HepG2 (cell line): ENCODE results near the gene TMEM223. TPM values are rescaled to one million over a fixed set of nuclear protein-coding genes. Genes with fewer than 3 reads are reported as not detected.

Experiments
- FOSL1 ChIP-seq: sonication (generic); formaldehyde crosslinking; IDR thresholded peaks from 2 replicates; pipeline ENCODE4 v1.9.0; 2021; ENCODE audit warnings: missing genetic modification reagents, borderline replicate concordance
- ISL2 ChIP-seq: sonication (generic); formaldehyde crosslinking; IDR thresholded peaks from 2 replicates; pipeline ENCODE4 v1.5.0; 2020; ENCODE audit warnings: missing genetic modification reagents
- JARID2 ChIP-seq: sonication (generic); formaldehyde crosslinking; IDR thresholded peaks from 2 replicates; pipeline ENCODE4 v1.8.1; 2023; ENCODE audit warnings: missing genetic modification reagents, inconsistent platforms; ENCODE audit not compliant: insufficient replicate concordance
- MED8 ChIP-seq: sonication (generic); formaldehyde crosslinking; IDR thresholded peaks from 2 replicates; pipeline ENCODE4 v1.8.1; 2023; ENCODE audit warnings: mild to moderate bottlenecking, missing genetic modification reagents; ENCODE audit not compliant: insufficient replicate concordance
- MXD4 ChIP-seq: IDR thresholded peaks from 2 replicates; pipeline ENCODE4 v1.6.1; 2016; ENCODE audit warnings: mild to moderate bottlenecking, missing biosample characterization, missing genetic modification reagents
- NKX3-1 ChIP-seq: sonication (generic); formaldehyde crosslinking; IDR thresholded peaks from 2 replicates; pipeline ENCODE4 v1.5.0; 2020; ENCODE audit warnings: missing genetic modification reagents
- PITX1 ChIP-seq: sonication (generic); formaldehyde crosslinking; IDR thresholded peaks from 2 replicates; pipeline ENCODE4 v1.5.1; 2020; ENCODE audit warnings: mild to moderate bottlenecking, missing genetic modification reagents
- SMAD3 ChIP-seq: sonication (generic); formaldehyde crosslinking; IDR thresholded peaks from 2 replicates; pipeline ENCODE4 v1.4.0; 2020; ENCODE audit warnings: missing genetic modification reagents
- SMARCE1 ChIP-seq: fragments of 450-650 bp; IDR thresholded peaks from 2 replicates; pipeline ENCODE4 v1.6.1; 2017; ENCODE audit warnings: borderline replicate concordance
- SNAPC2 ChIP-seq: sonication (generic); formaldehyde crosslinking; IDR thresholded peaks from 2 replicates; pipeline ENCODE4 v1.8.1; 2022; ENCODE audit warnings: mild to moderate bottlenecking, missing genetic modification reagents
- SPEN ChIP-seq: sonication (generic); formaldehyde crosslinking; IDR thresholded peaks from 2 replicates; pipeline ENCODE4 v1.5.1; 2020; ENCODE audit warnings: low read depth, mild to moderate bottlenecking, missing genetic modification reagents
- STAT5B ChIP-seq: sonication (generic); formaldehyde crosslinking; IDR thresholded peaks from 2 replicates; pipeline ENCODE4 v1.4.0; 2020; ENCODE audit warnings: missing genetic modification reagents
- TEAD2 ChIP-seq: sonication (generic); formaldehyde crosslinking; IDR thresholded peaks from 2 replicates; pipeline ENCODE4 v1.9.0; 2021; ENCODE audit warnings: missing genetic modification reagents
- ZNF20 ChIP-seq: sonication (generic); formaldehyde crosslinking; IDR thresholded peaks from 2 replicates; pipeline ENCODE4 v1.4.0; 2020; ENCODE audit warnings: mild to moderate bottlenecking, moderate library complexity, missing genetic modification reagents
- ZNF616 ChIP-seq: sonication (generic); formaldehyde crosslinking; IDR thresholded peaks from 2 replicates; pipeline ENCODE4 v1.5.0; 2020; ENCODE audit warnings: low read depth, mild to moderate bottlenecking, missing genetic modification reagents
- ZNF629 ChIP-seq: sonication (generic); formaldehyde crosslinking; conservative IDR thresholded peaks from 2 replicates; pipeline ENCODE4 v1.5.0; 2020; ENCODE audit warnings: missing genetic modification reagents
- ZNF644 ChIP-seq: IDR thresholded peaks from 2 replicates; pipeline ENCODE4 v1.6.1; 2016; ENCODE audit warnings: low read depth
- polyA plus RNA-seq, 8 experiments: library from polyadenylated mRNA; depleted of rRNA in 3 of 8; stranded (reverse) in 7 of 8; unstranded in 1 of 8; fragments of >200 nt; fragmentation: Illumina TruSeq in 4 of 8; extraction: Trizol in 4 of 8; gene quantifications; 2 replicates each; pipeline versions ENCODE4 v1.2.1 to v1.2.3, GENCODE V29; 2011 to 2016; ENCODE audit warnings: low read depth in 4 of 8, missing spikeins in 1 of 8, mixed read lengths in 1 of 8; ENCODE audit not compliant: insufficient read depth in 1 of 8
- total RNA-seq, 5 experiments: library from RNA; depleted of rRNA; stranded (reverse); fragments of >200 nt; fragmentation: Illumina TruSeq; extraction: Trizol; gene quantifications; 2 replicates each; pipeline ENCODE4 v1.2.3, GENCODE V29; 2016; ENCODE audit warnings: low read depth in 1 of 5
- TF ChIP-seq, protein P1 (sequence below): sonication (generic); formaldehyde crosslinking; IDR thresholded peaks from 2 replicates; pipeline ENCODE4 v1.5.1; 2020; ENCODE audit warnings: mild to moderate bottlenecking, missing genetic modification reagents, moderate library complexity
- TF ChIP-seq, protein P2 (sequence below): sonication (generic); formaldehyde crosslinking; IDR thresholded peaks from 2 replicates; pipeline ENCODE4 v1.5.0; 2020; ENCODE audit warnings: mild to moderate bottlenecking, missing genetic modification reagents, borderline replicate concordance
- TF ChIP-seq, protein P3 (sequence below): sonication (generic); formaldehyde crosslinking; IDR thresholded peaks from 2 replicates; pipeline ENCODE4 v1.4.0; 2020; ENCODE audit warnings: mild to moderate bottlenecking, missing genetic modification reagents
- TF ChIP-seq, protein P4 (sequence below): sonication (generic); formaldehyde crosslinking; IDR thresholded peaks from 2 replicates; pipeline ENCODE4 v1.4.0; 2020; ENCODE audit warnings: missing genetic modification reagents, borderline replicate concordance

Gene TMEM223
- total and polyA plus RNA-seq, 2 of the 13 experiments (the other 11 are each of a cell fraction or from before 2014, with no cell fraction given): 19.5 to 24.9 TPM

DNA sequence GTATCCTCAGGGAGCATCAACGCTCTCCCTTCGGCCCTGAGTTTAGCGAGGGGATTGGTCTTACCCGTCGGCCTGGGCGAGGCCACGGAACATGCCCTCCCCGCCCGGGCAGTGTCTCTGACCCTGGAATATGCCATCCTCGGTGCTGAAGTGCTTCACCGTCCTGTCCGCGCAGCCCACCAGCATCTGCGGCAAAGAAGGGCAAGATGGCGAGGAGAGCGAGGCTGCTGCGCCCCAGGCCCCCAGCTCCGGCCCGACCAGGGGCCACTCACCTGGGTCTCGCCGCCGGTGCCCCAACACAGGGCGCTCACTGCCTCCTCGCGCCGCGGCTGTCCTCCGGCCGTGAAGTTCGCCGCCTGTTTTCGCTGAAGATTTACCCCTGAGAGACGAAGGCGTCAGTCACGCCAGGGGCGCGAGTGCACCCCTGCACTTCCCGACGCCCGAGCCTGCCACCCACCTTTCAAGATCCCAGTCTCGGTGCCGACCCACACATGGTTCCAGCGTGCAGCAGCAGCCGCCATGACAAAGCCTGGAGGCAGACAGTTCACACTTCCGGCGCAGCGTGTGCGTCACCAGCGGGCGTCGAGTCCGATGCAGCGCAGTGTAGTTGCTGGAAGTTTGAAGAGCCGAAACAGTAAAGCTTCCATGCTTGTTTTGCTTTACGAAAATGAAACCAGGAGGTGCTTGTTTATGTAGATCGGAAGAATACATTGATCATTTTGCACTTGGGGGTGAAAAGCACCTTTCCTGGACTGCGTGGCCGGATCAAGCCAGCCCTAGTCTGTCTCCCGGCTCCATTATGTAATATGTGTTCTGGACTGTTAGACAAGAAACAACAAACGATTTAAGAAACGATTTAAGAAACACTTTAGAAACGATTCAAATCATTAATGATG lies 47.5 kb upstream of the TMEM223 start, which contains the start of gene WDR74 (continued):
- TF ChIP-seq SMAD3 (CRISPR knock-in tag) (peak; percentile 82), STAT5B (CRISPR knock-in tag) (peak; percentile 61; the same call in 1 of the 2 replicates), TEAD2 (CRISPR knock-in tag) (no peak), SMARCE1 (no peak), ISL2 (peak; percentile 69), ZNF629 (CRISPR knock-in tag) (no peak; the same call in 1 of the 2 replicates), SPEN (peak; percentile 94), JARID2 (CRISPR knock-in tag) (no peak), PITX1 (CRISPR knock-in tag) (peak; percentile 75), SNAPC2 (CRISPR knock-in tag) (no peak), MXD4 (CRISPR knock-in tag) (peak; percentile 99), MED8 (peak; percentile 88), FOSL1 (CRISPR knock-in tag) (no peak), ZNF644 (no peak), NKX3-1 (peak; percentile 82), ZNF20 (no peak), ZNF616 (CRISPR knock-in tag) (peak; percentile 70; the same call in 1 of the 2 replicates)
- TF ChIP-seq, protein P1, sequence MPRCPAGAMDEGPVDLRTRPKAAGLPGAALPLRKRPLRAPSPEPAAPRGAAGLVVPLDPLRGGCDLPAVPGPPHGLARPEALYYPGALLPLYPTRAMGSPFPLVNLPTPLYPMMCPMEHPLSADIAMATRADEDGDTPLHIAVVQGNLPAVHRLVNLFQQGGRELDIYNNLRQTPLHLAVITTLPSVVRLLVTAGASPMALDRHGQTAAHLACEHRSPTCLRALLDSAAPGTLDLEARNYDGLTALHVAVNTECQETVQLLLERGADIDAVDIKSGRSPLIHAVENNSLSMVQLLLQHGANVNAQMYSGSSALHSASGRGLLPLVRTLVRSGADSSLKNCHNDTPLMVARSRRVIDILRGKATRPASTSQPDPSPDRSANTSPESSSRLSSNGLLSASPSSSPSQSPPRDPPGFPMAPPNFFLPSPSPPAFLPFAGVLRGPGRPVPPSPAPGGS (CRISPR knock-in tag): no peak; the same call in 1 of the 2 replicates
- TF ChIP-seq, protein P2, sequence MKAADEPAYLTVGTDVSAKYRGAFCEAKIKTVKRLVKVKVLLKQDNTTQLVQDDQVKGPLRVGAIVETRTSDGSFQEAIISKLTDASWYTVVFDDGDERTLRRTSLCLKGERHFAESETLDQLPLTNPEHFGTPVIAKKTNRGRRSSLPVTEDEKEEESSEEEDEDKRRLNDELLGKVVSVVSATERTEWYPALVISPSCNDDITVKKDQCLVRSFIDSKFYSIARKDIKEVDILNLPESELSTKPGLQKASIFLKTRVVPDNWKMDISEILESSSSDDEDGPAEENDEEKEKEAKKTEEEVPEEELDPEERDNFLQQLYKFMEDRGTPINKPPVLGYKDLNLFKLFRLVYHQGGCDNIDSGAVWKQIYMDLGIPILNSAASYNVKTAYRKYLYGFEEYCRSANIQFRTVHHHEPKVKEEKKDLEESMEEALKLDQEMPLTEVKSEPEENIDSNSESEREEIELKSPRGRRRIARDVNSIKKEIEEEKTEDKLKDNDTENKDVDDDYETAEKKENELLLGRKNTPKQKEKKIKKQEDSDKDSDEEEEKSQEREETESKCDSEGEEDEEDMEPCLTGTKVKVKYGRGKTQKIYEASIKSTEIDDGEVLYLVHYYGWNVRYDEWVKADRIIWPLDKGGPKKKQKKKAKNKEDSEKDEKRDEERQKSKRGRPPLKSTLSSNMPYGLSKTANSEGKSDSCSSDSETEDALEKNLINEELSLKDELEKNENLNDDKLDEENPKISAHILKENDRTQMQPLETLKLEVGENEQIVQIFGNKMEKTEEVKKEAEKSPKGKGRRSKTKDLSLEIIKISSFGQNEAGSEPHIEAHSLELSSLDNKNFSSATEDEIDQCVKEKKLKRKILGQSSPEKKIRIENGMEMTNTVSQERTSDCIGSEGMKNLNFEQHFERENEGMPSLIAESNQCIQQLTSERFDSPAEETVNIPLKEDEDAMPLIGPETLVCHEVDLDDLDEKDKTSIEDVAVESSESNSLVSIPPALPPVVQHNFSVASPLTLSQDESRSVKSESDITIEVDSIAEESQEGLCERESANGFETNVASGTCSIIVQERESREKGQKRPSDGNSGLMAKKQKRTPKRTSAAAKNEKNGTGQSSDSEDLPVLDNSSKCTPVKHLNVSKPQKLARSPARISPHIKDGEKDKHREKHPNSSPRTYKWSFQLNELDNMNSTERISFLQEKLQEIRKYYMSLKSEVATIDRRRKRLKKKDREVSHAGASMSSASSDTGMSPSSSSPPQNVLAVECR (CRISPR knock-in tag): peak; percentile 99
- TF ChIP-seq, protein P3, sequence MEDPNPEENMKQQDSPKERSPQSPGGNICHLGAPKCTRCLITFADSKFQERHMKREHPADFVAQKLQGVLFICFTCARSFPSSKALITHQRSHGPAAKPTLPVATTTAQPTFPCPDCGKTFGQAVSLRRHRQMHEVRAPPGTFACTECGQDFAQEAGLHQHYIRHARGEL (CRISPR knock-in tag): 0 out of 2 replicates have a peak, but pooled peaks have one; percentile 37
- TF ChIP-seq, protein P4, sequence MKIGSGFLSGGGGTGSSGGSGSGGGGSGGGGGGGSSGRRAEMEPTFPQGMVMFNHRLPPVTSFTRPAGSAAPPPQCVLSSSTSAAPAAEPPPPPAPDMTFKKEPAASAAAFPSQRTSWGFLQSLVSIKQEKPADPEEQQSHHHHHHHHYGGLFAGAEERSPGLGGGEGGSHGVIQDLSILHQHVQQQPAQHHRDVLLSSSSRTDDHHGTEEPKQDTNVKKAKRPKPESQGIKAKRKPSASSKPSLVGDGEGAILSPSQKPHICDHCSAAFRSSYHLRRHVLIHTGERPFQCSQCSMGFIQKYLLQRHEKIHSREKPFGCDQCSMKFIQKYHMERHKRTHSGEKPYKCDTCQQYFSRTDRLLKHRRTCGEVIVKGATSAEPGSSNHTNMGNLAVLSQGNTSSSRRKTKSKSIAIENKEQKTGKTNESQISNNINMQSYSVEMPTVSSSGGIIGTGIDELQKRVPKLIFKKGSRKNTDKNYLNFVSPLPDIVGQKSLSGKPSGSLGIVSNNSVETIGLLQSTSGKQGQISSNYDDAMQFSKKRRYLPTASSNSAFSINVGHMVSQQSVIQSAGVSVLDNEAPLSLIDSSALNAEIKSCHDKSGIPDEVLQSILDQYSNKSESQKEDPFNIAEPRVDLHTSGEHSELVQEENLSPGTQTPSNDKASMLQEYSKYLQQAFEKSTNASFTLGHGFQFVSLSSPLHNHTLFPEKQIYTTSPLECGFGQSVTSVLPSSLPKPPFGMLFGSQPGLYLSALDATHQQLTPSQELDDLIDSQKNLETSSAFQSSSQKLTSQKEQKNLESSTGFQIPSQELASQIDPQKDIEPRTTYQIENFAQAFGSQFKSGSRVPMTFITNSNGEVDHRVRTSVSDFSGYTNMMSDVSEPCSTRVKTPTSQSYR (CRISPR knock-in tag): peak; percentile 22; the same call in 1 of the 2 replicates
